ENCODE results near the gene TAX1BP1. TPM values are rescaled to one million over a fixed set of nuclear protein-coding genes. Genes with fewer than 3 reads are reported as not detected.

The TAX1BP1 gene
- total and polyA plus RNA-seq, 8 donors = 81.0 to 107 (median 96.2) TPM

DNA sequence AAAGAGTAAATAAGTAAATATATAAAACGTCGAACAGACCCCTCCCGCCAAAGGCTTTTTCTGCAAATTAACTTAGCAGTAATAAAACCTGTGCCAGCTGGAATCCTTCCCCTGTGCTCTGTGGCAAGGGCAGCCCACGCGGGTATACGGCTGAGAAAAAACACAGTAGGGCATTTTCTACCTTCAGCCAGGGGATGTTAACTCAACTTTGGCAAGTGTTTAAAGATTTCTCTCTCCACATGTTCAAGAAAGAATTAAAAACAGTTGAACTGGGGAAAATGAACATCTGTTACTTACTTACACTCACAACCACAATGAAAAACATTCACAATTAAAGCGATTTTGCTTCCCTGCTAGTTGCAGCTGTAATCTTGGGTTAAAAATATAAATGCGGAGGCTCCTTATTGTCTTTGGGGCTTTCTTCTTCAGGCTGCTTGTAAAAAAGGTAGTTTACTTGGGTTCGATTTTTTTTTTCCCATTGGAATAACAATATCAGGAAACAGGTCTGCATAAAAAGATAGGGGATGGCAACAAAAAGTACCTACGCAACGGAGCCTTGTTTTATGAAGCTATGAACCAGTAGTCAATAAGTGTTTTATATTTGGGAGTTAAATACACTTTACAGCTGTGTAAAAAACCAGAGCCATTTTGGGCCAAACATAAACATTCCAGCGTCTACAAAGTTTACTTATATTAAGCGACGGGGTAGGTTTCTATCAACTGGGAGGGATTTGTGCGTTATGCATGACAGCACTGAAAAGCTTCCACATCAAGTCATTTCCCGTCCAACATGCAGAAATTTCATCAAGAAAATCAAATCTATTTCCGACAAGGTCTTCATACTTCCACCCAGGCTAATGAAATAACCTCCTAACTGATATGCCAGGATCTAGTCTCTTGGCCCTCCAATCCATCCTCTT is 132.7 kb downstream of the TAX1BP1 start:
- peaks cover 0 to 6% of the 10 kb centered on the region in 2 donors for H3K4me1 ChIP-seq
- H3K4me3 ChIP-seq = no peak overlapping the region
- ATAC-seq (no peak), DNase-seq (no peak)
- H3K27me3 ChIP-seq = no peaks in the 10 kb centered on the region
- no peak overlapping the region for H3K27ac ChIP-seq
- TF ChIP-seq, protein P1, sequence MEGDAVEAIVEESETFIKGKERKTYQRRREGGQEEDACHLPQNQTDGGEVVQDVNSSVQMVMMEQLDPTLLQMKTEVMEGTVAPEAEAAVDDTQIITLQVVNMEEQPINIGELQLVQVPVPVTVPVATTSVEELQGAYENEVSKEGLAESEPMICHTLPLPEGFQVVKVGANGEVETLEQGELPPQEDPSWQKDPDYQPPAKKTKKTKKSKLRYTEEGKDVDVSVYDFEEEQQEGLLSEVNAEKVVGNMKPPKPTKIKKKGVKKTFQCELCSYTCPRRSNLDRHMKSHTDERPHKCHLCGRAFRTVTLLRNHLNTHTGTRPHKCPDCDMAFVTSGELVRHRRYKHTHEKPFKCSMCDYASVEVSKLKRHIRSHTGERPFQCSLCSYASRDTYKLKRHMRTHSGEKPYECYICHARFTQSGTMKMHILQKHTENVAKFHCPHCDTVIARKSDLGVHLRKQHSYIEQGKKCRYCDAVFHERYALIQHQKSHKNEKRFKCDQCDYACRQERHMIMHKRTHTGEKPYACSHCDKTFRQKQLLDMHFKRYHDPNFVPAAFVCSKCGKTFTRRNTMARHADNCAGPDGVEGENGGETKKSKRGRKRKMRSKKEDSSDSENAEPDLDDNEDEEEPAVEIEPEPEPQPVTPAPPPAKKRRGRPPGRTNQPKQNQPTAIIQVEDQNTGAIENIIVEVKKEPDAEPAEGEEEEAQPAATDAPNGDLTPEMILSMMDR (IDR thresholded peaks at IDR 0.05) = no peak
- H3K36me3 ChIP-seq = no peaks in the 10 kb centered on the region
- intact Hi-C loops (cut with DNase I) = no loop called here
- no peaks in the 10 kb centered on the region for H3K9me3 ChIP-seq

DNA sequence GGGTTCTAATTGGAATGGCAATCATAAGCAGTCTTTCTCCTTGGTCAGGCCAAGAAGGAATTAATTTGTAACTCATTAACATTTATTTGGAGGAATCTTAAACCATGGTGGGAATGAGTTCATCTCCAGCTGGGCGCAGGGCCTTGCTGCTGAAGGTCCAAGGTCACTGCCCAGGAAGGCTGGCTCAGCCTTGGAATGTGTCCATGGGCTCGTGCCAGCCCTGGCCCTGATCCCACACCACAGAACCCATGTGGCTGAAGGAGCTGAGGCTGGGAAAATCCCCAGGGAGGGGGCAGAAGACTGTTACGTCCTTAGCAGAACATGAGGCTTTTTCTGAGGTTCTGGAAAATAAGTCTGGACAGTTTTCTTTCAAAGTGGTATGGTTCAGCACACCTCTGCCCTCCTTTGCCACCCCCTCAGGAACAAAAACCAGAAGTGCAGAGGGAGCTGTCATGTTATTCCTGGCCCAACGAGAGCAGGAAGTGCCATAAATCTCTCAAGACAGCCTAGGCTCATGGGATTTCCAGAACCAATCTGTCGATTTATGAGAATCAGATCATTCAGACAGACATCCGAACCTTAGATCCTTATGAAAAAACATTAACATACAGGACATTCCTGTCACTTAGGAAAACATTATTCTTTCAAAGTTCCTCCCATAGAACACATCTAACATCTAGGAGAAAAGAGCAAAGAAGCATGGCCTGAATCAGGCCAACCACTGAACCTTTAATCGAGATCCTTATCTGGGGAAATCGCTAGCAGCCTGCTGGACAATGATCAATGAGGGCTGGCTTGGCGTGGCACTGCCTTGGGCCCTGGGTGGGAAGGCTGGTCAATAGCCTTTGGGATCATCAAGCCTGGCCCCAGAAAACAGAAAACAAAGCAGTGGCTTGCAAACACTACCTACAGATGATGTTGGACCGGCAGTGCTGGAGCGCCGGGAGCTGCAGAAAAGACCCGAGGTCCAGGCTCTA is 134.3 kb downstream of the TAX1BP1 start:
- intact Hi-C loops (cut with DNase I) = no loop called here
- peak; percentile 89 for ATAC-seq
- Histone ChIP-seq H3K4me1 (peaks cover 0 to 6% of the 10 kb centered on the region in 2 donors), H3K27ac (no peak overlapping the region), H3K36me3 (no peaks in the 10 kb centered on the region), H3K27me3 (no peaks in the 10 kb centered on the region), H3K9me3 (no peaks in the 10 kb centered on the region), H3K4me3 (no peak overlapping the region)
- TF ChIP-seq, protein P1 (IDR thresholded peaks at IDR 0.05) = no peak
- peak in 2 of 4 donors; percentile 51 to 85 for DNase-seq

DNA sequence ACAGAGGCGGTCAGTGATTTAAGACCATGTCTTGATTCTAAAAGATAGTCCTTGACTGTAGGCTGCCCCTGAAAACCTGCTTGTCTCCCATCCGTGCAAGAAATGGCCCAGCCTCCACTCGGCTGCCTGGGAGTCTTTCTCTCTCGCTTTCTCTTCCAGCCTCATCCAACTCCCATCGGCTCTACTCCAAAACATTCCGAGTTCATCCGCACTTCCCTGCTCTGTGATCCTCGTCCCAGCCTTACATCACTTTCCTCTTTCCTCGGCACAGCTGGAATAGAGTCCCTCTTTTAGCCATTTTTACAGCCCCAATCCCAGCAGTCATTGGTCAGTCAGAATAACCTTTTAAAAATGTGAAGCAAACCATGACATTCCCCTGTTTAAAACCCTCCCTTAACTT is 135.1 kb downstream of the TAX1BP1 start:
- ATAC-seq (no peak), DNase-seq (no peak)
- Histone ChIP-seq H3K27ac (no peak overlapping the region), H3K4me1 (peaks cover 0 to 6% of the 10 kb centered on the region in 2 donors), H3K27me3 (no peaks in the 10 kb centered on the region), H3K9me3 (no peaks in the 10 kb centered on the region), H3K36me3 (no peaks in the 10 kb centered on the region), H3K4me3 (no peak overlapping the region)
- TF ChIP-seq, protein P1 (IDR thresholded peaks at IDR 0.05) = no peak
- intact Hi-C loops (cut with DNase I) = no loop called here

DNA sequence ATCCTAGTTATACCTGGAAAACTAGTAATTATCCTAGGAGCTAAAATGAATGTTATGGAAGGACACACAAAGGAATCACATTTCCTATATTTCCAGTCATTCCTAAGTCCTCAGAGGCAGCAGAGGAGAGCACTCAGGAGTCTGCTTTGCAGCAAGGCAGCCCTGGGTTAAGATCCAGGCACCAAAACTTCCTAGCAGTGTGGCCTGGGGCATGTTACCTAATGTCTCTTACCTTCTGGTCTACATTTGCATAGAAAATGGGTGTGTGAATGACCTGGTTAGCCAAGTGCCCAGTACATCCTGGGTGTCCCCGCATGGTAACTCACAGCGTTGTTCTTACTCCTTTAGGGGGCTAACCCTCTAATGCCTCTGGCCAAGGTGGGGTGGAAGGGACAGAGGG is 135.9 kb downstream of the TAX1BP1 start:
- H3K27ac ChIP-seq = no peak overlapping the region
- no peaks in the 10 kb centered on the region for H3K27me3 ChIP-seq
- ATAC-seq (no peak), DNase-seq (no peak)
- no peaks in the 10 kb centered on the region for H3K36me3 ChIP-seq
- H3K4me3 ChIP-seq = no peak overlapping the region
- intact Hi-C loops (cut with DNase I) = no loop called here
- TF ChIP-seq, protein P1 (IDR thresholded peaks at IDR 0.05) = no peak
- no peaks in the 10 kb centered on the region for H3K9me3 ChIP-seq
- peaks cover 0 to 6% of the 10 kb centered on the region in 2 donors for H3K4me1 ChIP-seq
